Naive thymus-derived CD8-positive, alpha-beta T cell (primary cell): ENCODE measurements around the gene LMO7. TPM values are rescaled to one million over a fixed set of nuclear protein-coding genes. Genes with fewer than 3 reads are reported as not detected.

ENCODE experiments used
- ATAC-seq, 2 donors: fragments of 150-1000 bp; cut with Tn5 transposase in 1 of 2; sonication (Bioruptor Pico), chemical (Tn5 transposase) in 1 of 2; 1 replicate in 1 of 2; 2 replicates in 1 of 2; pipeline ENCODE4 v1.10.0; 2021; ENCODE audit warnings: mild to moderate bottlenecking in 2 of 2, moderate library complexity in 2 of 2
- POLR2A ChIA-PET: fragments of 350-600 bp; sonication (Branson Sonifier 250); formaldehyde crosslinking; loops from one replicate; lab custom pipeline; 2021; ENCODE audit warnings: antibody characterized with exemption; lab: Charles Lee
- DNase-seq, 10 donors: peaks; one replicate each; pipeline versions ENCODE4 v3.0.0 to v3.0.0-alpha.2; 2020 to 2022
- H3K27ac Mint-ChIP-seq, 10 donors: one replicate each; pipeline ENCODE4 v1.8.0; 2020 to 2022; ENCODE audit warnings: mild to moderate bottlenecking in 10 of 10, mixed read lengths in 10 of 10, moderate library complexity in 4 of 10, inconsistent platforms in 1 of 10
- H3K27me3 Mint-ChIP-seq, 5 donors: one replicate each; pipeline ENCODE4 v1.8.0; 2021 to 2022; ENCODE audit warnings: mixed read lengths in 5 of 5
- H3K36me3 Mint-ChIP-seq, 3 donors: one replicate each; pipeline ENCODE4 v1.8.0; 2020 to 2022; ENCODE audit warnings: mixed read lengths in 3 of 3, mild to moderate bottlenecking in 2 of 3, inconsistent platforms in 1 of 3
- H3K4me1 Mint-ChIP-seq, 4 donors: one replicate each; pipeline ENCODE4 v1.8.0; 2021 to 2022; ENCODE audit warnings: mixed read lengths in 4 of 4
- H3K4me3 Mint-ChIP-seq, 10 donors: one replicate each; pipeline ENCODE4 v1.8.0; 2020 to 2022; ENCODE audit warnings: mild to moderate bottlenecking in 10 of 10, mixed read lengths in 10 of 10, moderate library complexity in 6 of 10, inconsistent platforms in 1 of 10
- H3K9me3 Mint-ChIP-seq, 9 donors: one replicate each; pipeline ENCODE4 v1.8.0; 2020 to 2022; ENCODE audit warnings: mixed read lengths in 9 of 9, mild to moderate bottlenecking in 3 of 9, inconsistent platforms in 1 of 9, moderate library complexity in 1 of 9
- polyA plus RNA-seq, 3 donors: library from polyadenylated mRNA; unstranded; fragments of 300-500 nt; fragmentation: Illumina TruSeq; gene quantifications; one replicate each; pipeline ENCODE4 v1.2.3, GENCODE V29; 2021
- total RNA-seq, 8 experiments: library from RNA in 2 of 8; stranded (reverse) in 2 of 8; gene quantifications; one replicate each; pipeline ENCODE4 v1.2.3 and lab custom pipeline; 2021 to 2026

The LMO7 gene
- total and polyA plus RNA-seq, 5 experiments from 2014 or later: 23.0 to 66.1 (median 35.8) TPM

- no peaks in the 10 kb centered on the region for H3K4me1 Mint-ChIP-seq
- no peak for ATAC-seq
Observed at GRCh38 chr13:75902166-75903104, 266.3 kb downstream of the LMO7 start.

GRCh38 chr13:75904012-75904411 is 267.9 kb downstream of the LMO7 start:
- Mint-ChIP-seq H3K9me3 (peaks cover 0 to 5% (median 0%) of the 10 kb centered on the region in 9 donors), H3K27me3 (peaks cover 0 to 21% (median 5%) of the 10 kb centered on the region in 5 donors), H3K36me3 (no peaks in the 10 kb centered on the region), H3K4me1 (no peaks in the 10 kb centered on the region), H3K4me3 (no peak overlapping the region), H3K27ac (no peak overlapping the region)
- ATAC-seq (no peak), DNase-seq (no peak)
- POLR2A ChIA-PET: no interaction called here

More at GRCh38 chr13:75902166-75903104, 266.3 kb downstream of the LMO7 start:
- Mint-ChIP-seq H3K4me3 (no peak overlapping the region), H3K9me3 (peaks cover 0 to 5% (median 0%) of the 10 kb centered on the region in 9 donors), H3K27ac (no peak overlapping the region), H3K27me3 (peaks cover 0 to 18% (median 5%) of the 10 kb centered on the region in 5 donors), H3K36me3 (no peaks in the 10 kb centered on the region)
- DNase-seq: no peak
- POLR2A ChIA-PET: no interaction called here

- DNase-seq (no peak), ATAC-seq (no peak)
- H3K4me1 Mint-ChIP-seq: no peaks in the 10 kb centered on the region
- no peaks in the 10 kb centered on the region for H3K9me3 Mint-ChIP-seq
- H3K27ac Mint-ChIP-seq: no peak overlapping the region
- peaks cover 0 to 12% (median 5%) of the 10 kb centered on the region in 5 donors for H3K27me3 Mint-ChIP-seq
- no peaks in the 10 kb centered on the region for H3K36me3 Mint-ChIP-seq
- no peak overlapping the region for H3K4me3 Mint-ChIP-seq
- POLR2A ChIA-PET: no interaction called here
Observed at GRCh38 chr13:75906315-75906714, 270.2 kb downstream of the LMO7 start.

GRCh38 chr13:75907044-75907443 is 270.9 kb downstream of the LMO7 start:
- POLR2A ChIA-PET: no interaction called here
- no peaks in the 10 kb centered on the region for H3K36me3 Mint-ChIP-seq
- ATAC-seq: no peak

GRCh38 chr13:75908141-75908540 is 272.0 kb downstream of the LMO7 start:
- H3K9me3 Mint-ChIP-seq: no peaks in the 10 kb centered on the region
- DNase-seq (no peak), ATAC-seq (no peak)
- H3K4me3 Mint-ChIP-seq: no peak overlapping the region
- H3K36me3 Mint-ChIP-seq: no peaks in the 10 kb centered on the region
- H3K4me1 Mint-ChIP-seq: no peaks in the 10 kb centered on the region
- no peak overlapping the region for H3K27ac Mint-ChIP-seq
- H3K27me3 Mint-ChIP-seq: peaks cover 0 to 12% (median 5%) of the 10 kb centered on the region in 5 donors
- POLR2A ChIA-PET: no interaction called here

More at GRCh38 chr13:75907044-75907443, 270.9 kb downstream of the LMO7 start:
- no peaks in the 10 kb centered on the region for H3K9me3 Mint-ChIP-seq
- no peak overlapping the region for H3K4me3 Mint-ChIP-seq
- no peaks in the 10 kb centered on the region for H3K4me1 Mint-ChIP-seq
- DNase-seq: no peak
- no peak overlapping the region for H3K27ac Mint-ChIP-seq
- peaks cover 0 to 12% (median 5%) of the 10 kb centered on the region in 5 donors for H3K27me3 Mint-ChIP-seq

Other genes starting within 250 kb of the LMO7 start
- gene TBC1D4, start 154.2 kb upstream of the LMO7 start, total RNA-seq: 10 to 100 TPM; 57.5 to 58.1 TPM
- gene TBC1D4, start 154.2 kb upstream of the LMO7 start, polyA plus RNA-seq: 10 to 100 TPM; 11.8 to 19.3 (median 14.2) TPM
- 100 to 1,000 TPM; 231 to 232 TPM for gene COMMD6, start 98.5 kb upstream of the LMO7 start, total RNA-seq
- gene COMMD6, start 98.5 kb upstream of the LMO7 start, polyA plus RNA-seq: 100 to 1,000 TPM; 627 to 838 (median 724) TPM
- gene UCHL3, start 86.5 kb upstream of the LMO7 start, total RNA-seq: 10 to 100 TPM; 17.0 to 21.7 TPM
- gene UCHL3, start 86.5 kb upstream of the LMO7 start, polyA plus RNA-seq: 10 to 100 TPM; 44.3 to 50.1 (median 48.6) TPM